HG03354 (cell line): Measurements from ENCODE around the gene TNS1.

Experiments used
- ATAC-seq: cut with Tn5 transposase; IDR thresholded peaks from one replicate; pipeline ENCODE4 v1.9.1; 2021; ENCODE audit warnings: mild to moderate bottlenecking; ENCODE audit not compliant: unreplicated experiment, poor library complexity, severe bottlenecking

TNS1 gene

DNA sequence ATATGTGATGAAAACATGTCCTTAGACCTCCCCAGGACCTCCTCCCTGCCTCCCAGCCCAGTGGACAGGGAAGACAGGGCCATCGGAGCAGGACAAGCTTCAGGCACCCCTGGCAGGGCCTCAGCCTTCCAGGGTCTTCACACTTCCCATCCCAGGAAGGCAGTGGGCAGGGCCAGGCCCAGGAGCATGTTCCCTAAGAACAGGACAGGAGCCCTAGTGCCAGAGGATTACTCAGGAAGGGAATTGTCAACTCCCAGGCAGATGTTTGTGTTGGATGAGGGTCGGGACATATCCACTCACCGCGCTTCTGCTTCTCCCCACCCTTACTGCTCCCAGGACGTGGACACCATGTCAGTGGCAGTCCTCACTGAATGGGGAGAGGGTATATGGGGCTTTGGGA is 138.9 kb downstream of the TNS1 start:
- ATAC-seq = no peak

DNA sequence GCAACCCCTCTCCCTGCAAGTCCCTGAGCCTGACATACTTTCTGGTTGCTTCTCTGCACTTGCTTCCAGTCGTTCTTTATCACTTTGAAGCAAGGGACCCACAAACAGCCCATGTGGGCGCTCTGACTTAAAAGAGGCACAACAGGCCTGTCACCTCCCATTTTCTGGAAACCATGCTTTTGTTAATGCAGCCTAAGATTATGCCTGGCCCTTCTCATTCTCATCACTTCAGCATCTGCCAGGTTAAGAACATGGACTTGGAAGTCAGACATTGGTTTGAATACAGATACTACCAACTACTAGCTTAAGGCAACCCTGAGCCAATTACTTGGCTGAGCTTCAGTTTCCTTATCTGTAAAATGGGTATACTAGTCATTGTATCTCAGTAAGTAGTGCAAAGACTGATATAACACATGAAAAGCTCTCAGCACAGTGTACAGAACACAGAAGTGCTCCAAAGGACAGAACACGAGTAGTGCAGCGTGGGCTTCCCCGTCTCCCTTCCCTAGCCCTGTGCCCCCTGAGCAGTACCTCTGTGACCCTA is 141.4 kb downstream of the TNS1 start:
- ATAC-seq = no peak

DNA sequence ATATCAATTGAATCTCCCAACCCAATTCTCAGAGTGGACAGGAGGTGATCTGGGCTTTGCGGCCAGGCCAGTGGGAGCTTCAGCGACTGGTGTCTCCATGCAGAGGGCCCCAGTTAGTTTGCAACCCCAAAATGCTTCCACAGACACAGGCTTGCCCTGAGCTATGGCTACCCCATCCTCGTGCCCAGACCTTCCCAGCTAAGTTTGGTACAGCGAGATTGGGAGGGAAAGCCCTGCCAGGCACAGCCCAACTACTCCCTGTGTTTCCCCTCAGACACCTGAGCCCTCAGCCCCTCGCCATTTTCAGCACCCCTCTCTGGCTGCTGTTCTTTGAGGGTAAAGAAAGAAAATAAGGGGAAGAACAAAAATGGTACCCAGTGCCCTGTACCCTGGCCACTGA is 142.9 kb downstream of the TNS1 start:
- no peak for ATAC-seq

DNA sequence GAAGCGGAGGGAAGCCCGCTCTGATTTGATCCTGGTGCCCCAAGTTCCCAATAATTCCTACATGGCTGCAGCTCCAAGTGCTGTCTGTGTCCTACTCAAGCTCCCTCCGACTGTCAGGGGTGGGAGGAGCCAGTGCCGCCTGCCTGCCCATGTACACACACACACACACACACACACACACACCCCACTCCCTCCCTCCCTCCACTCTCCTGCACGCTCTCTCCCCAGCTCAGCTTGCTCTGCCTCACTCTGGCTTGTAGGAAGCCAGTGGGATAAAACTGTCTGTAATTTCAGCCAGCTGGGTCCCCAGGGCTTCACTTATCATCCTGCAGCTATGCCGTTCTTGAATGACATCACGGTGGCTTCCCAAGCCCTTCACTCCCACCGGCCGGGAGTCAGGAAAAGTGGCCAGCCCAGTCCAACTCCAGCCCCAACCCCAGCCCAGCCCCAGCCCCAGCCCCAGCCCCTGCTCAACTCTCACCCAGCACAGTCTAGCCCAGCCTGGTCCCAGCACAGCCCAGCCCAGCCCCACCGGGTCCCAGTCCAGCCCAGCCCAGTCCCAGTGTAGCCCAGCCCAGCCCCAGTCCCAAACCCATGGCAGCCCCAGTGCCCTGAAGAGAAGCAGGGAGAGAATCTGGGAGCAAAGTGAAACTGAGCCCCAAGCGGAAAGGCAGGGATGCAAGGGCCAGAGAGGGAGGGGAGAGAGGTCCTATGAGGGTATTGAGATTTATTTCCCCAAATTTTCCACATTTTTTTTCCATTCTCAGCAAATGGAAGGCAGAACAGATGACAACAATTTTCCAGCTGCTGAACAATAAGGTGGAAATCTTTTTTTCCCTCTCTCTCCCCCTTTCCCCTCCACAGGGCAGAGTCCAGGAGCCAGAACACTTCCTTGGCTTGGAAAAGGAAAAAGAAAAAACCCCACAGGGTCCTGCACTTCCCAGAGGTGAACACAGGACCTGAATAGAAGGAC is 144.0 kb downstream of the TNS1 start:
- no peak for ATAC-seq

DNA sequence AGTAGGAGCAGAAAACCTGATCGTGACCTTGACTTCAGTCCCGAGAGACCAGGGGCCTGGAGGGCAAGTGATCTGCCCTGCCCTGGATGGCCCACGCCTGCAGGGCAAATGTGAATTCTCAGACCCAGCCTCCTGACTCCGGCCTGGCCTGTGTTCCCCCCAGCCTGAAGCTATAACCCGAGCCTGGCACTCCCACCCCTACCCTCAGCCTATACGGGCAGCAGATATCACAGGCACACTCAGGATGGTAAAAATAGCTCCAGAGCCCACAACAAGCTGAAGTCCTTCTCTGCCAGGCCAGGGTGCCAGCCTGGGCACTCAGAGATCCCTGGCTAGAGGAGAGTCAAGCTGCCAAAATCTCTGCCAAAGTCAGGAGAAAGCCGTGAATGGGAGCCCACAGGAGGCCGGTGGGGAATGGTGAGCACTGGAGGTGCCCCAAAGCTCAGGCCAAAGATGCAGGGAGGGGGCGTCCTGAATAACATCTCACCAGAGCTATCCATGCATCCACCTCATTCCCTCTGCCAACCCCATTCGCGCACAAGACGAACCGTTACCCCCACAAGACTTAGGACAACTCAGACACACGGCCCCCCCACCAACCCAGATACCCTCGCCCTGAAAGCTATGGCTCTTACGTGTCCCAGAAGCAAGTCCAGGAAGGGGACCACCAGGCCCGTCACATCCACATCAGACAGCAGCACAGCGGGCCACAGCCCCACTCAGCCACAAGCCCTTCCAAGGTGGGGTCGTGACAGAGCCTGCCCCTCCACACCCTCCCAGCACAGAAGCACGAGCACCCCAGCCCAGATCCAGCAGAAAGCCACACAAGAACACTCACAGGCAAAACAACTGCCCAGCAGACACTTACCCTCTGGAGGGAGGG is 144.9 kb downstream of the TNS1 start:
- ATAC-seq = no peak

DNA sequence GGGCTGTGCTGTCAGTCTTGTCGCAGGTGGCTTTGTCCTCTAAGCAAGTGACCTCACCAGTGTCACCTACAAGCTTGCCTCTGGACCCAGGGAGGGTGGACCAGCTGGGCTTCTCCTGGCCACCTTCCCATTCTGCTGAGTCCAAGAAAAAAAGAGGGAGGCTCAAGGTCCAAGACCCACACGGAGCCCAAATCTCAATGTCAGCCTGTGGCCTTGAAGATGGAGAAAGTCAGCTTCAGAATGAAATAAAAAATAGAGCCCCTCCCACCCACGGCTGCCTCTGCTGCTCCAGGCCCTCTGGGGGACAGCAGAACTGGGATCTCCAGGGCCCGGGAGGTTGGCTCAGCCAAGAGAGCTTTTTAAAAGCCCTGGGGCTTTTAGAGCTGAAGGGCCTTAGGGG is 145.9 kb downstream of the TNS1 start:
- ATAC-seq = no peak

DNA sequence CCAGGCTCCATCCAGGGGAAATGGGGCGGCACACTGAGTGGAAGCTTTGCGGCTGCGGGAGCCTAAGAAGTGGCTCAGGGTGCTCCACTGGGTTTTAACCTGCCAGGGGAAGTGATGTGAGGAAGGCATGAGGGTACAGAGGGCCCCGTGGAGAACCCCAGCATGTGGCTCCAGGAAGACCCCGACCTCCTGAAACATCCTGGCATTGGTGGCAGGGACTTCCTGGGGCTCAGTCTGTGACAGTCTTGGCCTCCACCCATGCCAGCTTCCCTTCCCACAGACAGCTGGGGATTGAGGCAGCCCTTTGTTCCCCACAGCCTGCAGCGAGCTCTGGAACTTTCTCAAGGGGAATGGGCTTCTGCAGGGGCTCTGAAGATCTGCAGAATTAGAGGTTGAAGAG is 146.6 kb downstream of the TNS1 start:
- no peak for ATAC-seq

DNA sequence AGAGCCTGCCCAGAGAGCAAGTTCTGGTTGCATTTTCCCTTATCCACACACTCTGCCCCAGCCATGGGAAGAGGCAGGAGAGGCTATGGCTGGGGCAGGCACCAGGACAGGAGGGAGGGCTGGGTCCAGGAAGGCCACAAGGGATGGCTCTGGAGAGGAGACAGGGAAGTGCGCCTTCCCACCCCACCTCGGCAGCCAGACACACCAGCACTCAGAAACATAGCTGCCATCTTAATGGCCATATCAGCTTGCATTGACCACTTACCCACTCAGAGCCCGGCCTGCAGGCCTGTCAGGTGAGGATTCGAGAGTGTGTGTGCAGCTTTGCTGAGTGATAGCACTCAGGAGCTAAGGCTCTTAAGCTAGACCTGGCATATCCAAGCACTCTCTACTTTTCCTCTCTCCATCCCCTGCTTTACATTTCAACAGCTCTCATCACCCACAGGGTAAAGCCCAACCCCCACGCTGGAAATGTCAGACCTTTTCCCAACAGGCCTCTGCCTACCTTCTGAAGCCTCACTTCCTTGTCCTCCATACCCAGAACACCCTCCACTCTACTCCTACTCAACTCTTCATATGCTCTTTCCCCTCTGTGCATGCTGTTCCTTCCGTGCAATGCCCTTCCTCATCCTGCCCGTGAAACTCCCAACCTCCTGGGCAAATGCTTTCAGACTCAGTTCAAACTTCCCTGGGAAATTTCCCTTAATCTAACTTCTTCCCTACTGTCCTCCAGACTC is 147.9 kb downstream of the TNS1 start:
- no peak for ATAC-seq

DNA sequence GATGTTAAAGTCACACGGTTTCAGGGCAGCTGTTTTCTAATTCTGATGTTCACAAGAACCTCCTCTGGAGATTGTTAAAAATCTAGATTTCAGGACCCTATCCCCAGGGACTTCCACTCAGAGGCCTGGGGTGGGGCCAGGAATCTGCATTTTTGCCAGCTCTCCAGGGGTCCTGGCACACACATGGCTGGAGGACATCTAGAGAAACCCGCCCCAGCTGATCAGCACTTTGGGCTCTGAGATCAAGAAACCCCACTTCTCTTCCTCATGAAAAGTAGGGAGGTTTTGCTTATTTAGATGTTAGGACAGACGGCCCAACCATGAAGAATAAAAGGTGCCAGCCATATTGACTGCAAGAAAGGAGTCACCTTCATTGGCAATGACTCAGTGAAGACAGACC is 148.8 kb downstream of the TNS1 start:
- ATAC-seq = no peak

DNA sequence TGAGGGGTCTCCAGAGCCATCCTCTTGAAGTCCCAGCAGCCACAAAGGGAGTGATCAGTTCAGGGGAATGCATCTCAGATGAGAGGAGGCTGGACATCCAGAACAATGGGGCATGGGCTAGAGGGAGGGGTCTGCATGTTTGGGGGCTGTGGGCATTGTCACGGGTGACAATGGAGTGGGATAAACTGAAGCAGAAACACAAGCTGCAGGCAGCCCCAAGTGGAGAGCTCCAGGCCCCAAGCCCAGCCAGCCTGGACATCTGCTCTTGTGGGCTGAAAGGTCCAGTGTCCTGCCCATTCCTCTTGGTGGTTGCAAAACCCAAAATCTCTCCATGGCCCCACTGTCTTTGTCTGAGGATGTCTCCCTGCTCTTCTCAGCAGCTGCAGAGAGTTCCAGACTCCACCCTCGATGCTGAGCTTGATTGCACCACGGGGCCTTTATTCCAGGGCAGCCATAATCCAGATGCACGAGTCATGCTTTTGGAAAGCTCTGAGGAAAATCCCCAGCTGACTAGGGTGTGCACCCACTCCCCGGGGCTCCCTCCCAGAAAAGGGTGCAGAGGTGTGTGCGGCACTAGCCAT is 149.4 kb downstream of the TNS1 start:
- ATAC-seq = no peak

DNA sequence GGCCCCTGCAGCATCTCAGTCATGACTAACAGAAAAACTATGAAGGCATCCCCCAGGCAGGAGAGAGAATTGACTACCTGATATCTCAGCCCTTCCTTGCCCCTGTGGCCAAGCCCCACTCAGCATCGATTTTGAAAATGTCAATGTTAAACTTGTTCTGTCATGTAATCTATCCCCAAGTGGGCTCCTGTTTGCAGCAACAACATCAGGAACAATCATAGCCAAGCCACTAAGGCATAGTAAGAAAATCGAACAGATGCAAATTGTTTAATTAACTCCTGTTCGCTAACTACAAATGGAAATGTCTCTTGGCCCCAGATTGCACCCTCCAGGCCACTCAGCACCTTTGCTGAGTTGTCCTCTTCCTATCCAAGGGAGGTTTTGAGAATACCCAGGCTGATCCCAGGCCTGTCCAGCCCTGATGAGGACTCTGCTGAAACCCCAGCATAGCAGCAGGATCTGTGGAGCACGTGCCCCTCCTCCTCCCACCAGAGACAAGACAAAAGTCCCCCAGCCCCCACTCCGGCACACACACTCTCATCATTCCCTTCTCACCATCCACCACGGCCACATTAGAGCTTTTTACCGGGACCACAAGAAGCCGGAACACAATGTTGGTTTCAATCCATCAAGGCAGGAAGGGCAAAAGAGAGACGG is 150.1 kb downstream of the TNS1 start:
- no peak for ATAC-seq

DNA sequence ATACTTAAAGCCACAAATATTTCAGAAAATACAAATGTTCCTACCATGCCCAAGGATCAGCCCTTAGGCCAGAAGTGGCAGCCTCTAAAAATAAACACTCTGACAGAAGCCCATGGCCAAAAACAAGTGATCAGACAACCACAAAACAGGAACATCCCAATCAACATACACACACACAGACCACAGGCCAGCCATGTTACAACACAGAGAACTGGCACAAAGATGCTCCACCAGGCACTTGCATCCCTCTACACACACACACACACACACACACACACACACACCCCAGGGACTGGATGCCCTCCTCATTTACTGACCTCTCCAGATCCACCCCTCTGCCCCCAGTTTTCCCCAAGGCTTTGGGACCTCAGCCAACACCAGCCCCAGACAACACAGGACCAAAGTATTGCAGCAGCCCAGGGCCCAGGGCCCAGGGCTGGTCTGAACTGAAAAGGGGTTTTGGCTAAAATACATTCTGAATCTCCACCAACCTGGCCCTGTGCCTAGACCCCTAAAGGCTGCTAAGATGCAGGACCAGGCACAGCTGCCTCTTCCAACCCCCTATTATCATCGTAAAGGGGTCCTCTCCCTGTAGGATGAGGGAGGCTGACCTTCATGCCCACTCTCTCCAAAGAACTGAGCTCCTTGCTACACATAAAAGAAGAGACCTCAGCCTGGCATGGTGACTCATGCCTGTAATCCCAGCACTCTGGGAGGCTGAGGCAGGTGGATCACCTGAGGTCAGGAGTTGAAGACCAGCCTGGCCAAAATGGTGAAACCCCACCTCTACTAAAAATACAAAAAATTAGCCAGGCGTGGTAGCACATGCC is 151.4 kb downstream of the TNS1 start:
- no peak for ATAC-seq

DNA sequence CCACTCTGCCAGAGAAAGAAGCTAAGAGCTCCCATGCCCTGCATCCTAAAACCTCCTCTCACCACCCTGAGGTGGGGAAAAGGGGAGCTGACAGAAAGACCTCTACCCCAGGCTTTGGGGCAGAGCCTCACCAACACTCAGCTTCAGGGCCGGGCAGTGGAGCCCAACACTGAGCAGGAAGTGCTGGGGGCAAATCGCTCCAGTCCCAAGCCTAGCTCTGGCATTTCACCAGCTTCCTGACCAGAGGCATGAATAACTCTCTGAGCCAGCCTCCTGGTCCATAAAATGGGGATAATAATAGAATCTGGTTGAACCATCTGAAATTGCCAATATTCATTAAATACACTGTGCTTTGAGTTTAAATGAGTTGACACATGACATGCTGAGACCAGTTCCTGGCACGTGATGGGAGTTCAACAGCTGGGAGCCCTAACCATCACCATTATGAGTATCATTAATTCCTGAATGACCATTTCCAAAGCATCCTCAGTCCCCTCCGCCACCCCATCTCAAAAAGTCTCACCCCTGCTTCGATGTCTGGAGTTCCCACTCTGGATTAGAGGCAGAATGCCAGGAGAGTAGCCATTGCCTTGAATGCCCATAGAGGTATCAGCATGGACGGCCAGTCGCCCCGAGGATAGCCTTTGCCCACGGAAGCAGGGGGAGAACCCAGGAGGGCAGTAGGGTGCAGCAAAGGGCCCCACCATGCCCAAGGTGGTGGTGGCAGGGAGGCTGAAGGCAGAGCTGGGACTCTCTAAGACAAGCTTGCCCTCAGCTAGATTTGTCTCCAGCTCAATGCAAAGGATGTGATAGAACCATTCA is 153.4 kb downstream of the TNS1 start:
- ATAC-seq = no peak

DNA sequence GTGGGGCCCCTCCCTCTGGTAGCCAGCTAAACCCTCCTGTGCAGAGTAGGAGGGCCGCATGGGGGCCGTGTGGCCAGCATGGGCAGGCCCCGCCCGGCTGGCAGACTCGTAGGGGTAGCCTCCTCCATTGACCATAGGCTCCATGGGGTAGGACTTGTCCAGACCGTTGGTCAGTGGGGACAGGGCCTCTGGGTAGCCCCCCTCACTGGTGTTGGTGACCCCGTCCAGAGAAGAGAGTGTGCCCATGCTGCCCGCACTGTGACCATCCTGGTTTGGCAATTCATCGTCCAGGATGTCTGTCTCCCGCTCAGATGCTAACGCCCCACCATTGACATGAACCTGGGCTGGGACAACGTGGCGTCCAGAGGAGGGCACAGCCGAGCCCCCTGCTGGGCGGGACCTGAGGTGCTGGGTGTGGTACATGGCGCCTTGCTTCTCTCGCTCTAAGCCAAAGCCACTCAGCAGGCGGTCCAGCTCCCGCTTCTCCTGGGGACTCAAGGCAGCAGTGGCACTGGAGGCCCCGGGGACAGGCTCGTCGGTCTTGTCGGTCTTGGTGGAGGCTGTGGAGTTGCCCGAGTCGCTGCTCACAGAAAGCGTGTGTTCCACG is 154.3 kb downstream of the TNS1 start:
- no peak for ATAC-seq

DNA sequence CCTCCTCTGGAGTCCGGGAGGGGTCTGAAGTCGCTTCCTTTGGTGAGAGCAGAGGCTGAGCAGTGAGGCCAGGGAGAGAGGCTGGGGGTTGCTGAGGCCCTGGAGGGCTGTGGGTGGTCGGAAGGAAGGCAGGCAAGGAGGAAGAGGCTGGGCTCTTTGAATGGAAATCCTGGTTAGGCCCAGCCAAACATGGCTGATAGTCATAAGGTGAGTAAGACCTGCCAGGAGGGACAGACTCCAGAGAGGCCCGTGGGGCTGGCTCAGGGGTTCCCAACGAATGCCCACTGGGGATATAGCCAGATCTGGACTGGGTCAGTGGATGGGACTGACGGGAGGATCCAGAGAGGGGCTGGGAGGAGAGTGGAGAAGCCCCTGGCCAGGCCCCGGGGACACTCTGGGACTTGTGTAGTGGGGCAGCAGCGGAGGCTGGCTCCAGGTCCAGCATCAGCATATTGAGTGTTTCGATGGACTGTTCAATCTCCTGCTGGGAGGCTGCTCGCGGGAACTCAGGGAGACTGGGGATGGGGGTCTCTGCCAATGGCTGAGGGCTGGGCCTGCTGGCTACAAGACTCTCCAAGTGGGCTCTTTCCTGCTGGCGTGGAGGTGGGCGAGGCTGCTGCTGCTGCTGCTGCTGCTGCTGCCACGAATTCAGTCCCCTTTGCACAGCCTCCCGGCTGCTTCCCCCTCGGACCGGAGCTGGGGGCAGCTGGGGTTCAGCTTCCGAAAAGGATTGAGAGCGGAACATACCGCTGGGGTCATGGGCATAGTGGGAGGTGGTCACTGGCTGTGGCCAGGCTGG is 155.0 kb downstream of the TNS1 start:
- ATAC-seq = no peak

DNA sequence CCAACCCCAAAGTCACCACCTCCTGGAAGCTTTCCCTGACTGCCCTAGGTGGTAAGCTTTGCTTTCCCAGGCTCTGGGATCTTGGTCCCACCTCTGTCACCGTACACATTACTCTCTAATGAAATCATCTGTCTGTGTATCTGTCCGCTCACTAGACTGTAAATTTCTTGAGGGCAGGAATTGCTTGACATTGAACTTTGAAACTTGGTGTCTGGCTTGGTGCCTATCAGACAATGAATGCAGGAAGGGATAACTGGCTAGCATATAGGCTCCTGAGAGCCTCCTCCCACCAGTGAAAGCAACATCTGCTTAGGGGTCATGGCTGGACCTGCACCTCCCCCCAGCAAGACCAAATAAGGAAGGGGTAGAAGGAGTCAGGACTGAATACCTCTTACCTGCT is 155.7 kb downstream of the TNS1 start:
- ATAC-seq = no peak
